Esophagus (tissue), 2 donors: ENCODE data around the gene AIPL1. TPM values are rescaled to one million over a fixed set of nuclear protein-coding genes. Genes with fewer than 3 reads are reported as not detected.

Experiments used
- H3K27ac ChIP-seq, 2 donors: one replicate each; pipeline ENCODE4 v1.5.1; 2013; ENCODE audit warnings: low read depth in 2 of 2, mild to moderate bottlenecking in 2 of 2, inconsistent platforms in 1 of 2, low read length in 1 of 2, moderate library complexity in 1 of 2
- H3K27me3 ChIP-seq, 2 donors: one replicate each; pipeline ENCODE4 v1.6.1; 2013; ENCODE audit warnings: low read length in 2 of 2, control low read depth in 1 of 2, mild to moderate bottlenecking in 1 of 2; ENCODE audit not compliant: insufficient read depth in 2 of 2, control insufficient read depth in 1 of 2
- H3K36me3 ChIP-seq, 2 donors: one replicate each; pipeline ENCODE4 v1.6.1; 2013; ENCODE audit warnings: low read length in 1 of 2; ENCODE audit not compliant: control insufficient read depth in 2 of 2, insufficient read depth in 2 of 2
- H3K4me1 ChIP-seq, 2 donors: one replicate each; pipeline ENCODE4 v1.6.1; 2013; ENCODE audit warnings: low read length in 1 of 2; ENCODE audit not compliant: control insufficient read depth in 2 of 2, insufficient read depth in 2 of 2
- H3K4me3 ChIP-seq, 2 donors: one replicate each; pipeline ENCODE4 v1.5.1; 2013; ENCODE audit warnings: low read length in 2 of 2, mild to moderate bottlenecking in 2 of 2, low read depth in 1 of 2, moderate library complexity in 1 of 2
- H3K9me3 ChIP-seq, 2 donors: one replicate each; pipeline ENCODE4 v1.6.1; 2013; ENCODE audit warnings: mild to moderate bottlenecking in 2 of 2, low read depth in 1 of 2, low read length in 1 of 2, moderate library complexity in 1 of 2; ENCODE audit not compliant: control insufficient read depth in 2 of 2, insufficient read depth in 1 of 2
- WGBS, 2 donors: extraction: QIAGEN DNeasy Blood & Tissue Kit; methylation state at CpG; one replicate each; pipeline ENCODE4 v1.1.7; 2013; 5-methylcytosine and 5-hydroxymethylcytosine counted together
- polyA plus RNA-seq, 2 donors: library from polyadenylated mRNA; stranded (reverse); fragments of 200-250 nt; gene quantifications; one replicate each; pipeline ENCODE4 v1.2.3, GENCODE V29; 2013
- donor health status: healthy with polysubstance abuse.
- donor health status: Bipolar disorder and iron deficiency.

The AIPL1 gene
- polyA plus RNA-seq, 2 donors = not detected

- H3K4me1 ChIP-seq = peaks cover 3 to 7% of the 10 kb centered on the region in 2 donors
- no peak overlapping the region for H3K4me3 ChIP-seq
- H3K27ac ChIP-seq = no peak overlapping the region
- H3K9me3 ChIP-seq = no peaks in the 10 kb centered on the region
- peaks cover 0 to 2% of the 10 kb centered on the region in 2 donors for H3K36me3 ChIP-seq
- WGBS, 2 donors = 62% methylated on average over 6 of the region's 6 CpGs
- no peaks in the 10 kb centered on the region for H3K27me3 ChIP-seq
Measured at GRCh38 chr17:6442775-6443174, 7.9 kb upstream of the AIPL1 start.

GRCh38 chr17:6439951-6440350 is 5.0 kb upstream of the AIPL1 start:
- WGBS, 2 donors = 52 to 53% methylated on average over 4 of the region's 4 CpGs

GRCh38 chr17:6437956-6438355 is 3.0 kb upstream of the AIPL1 start:
- Histone ChIP-seq H3K4me3 (no peak overlapping the region), H3K27me3 (no peaks in the 10 kb centered on the region), H3K36me3 (no peaks in the 10 kb centered on the region), H3K27ac (no peak overlapping the region), H3K9me3 (no peaks in the 10 kb centered on the region), H3K4me1 (no peaks in the 10 kb centered on the region)
- 48 to 58% methylated on average over 3 of the region's 3 CpGs for WGBS, 2 donors

More at GRCh38 chr17:6439951-6440350, 5.0 kb upstream of the AIPL1 start:
- Histone ChIP-seq H3K27me3 (no peaks in the 10 kb centered on the region), H3K4me1 (peaks cover 3 to 7% of the 10 kb centered on the region in 2 donors), H3K9me3 (no peaks in the 10 kb centered on the region), H3K27ac (no peak overlapping the region), H3K36me3 (no peaks in the 10 kb centered on the region), H3K4me3 (no peak overlapping the region)

GRCh38 chr17:6437466-6437865 is 2.5 kb upstream of the AIPL1 start:
- WGBS, 2 donors = 41 to 49% methylated on average over 4 of the region's 4 CpGs
- no peaks in the 10 kb centered on the region for H3K9me3 ChIP-seq
- no peaks in the 10 kb centered on the region for H3K4me1 ChIP-seq
- H3K4me3 ChIP-seq = no peak overlapping the region
- H3K27me3 ChIP-seq = no peaks in the 10 kb centered on the region
- H3K27ac ChIP-seq = no peak overlapping the region
- no peaks in the 10 kb centered on the region for H3K36me3 ChIP-seq

- Histone ChIP-seq H3K4me1 (no peaks in the 10 kb centered on the region), H3K36me3 (no peaks in the 10 kb centered on the region), H3K27me3 (no peaks in the 10 kb centered on the region), H3K9me3 (no peaks in the 10 kb centered on the region), H3K27ac (no peak overlapping the region), H3K4me3 (no peak overlapping the region)
- 16 to 17% methylated on average over 9 of the region's 9 CpGs for WGBS, 2 donors
Measured at GRCh38 chr17:6435968-6436367, 1.0 kb upstream of the AIPL1 start.

- peaks cover 0 to 6% of the 10 kb centered on the region in 2 donors for H3K4me1 ChIP-seq
- H3K36me3 ChIP-seq = no peaks in the 10 kb centered on the region
- no peak overlapping the region for H3K4me3 ChIP-seq
- H3K27ac ChIP-seq = no peak overlapping the region
- H3K9me3 ChIP-seq = no peaks in the 10 kb centered on the region
- H3K27me3 ChIP-seq = no peaks in the 10 kb centered on the region
Measured at GRCh38 chr17:6430769-6431168, 4.2 kb downstream of the AIPL1 start.

- H3K4me3 ChIP-seq = no peak overlapping the region
- no peaks in the 10 kb centered on the region for H3K27me3 ChIP-seq
- no peak overlapping the region for H3K27ac ChIP-seq
- H3K4me1 ChIP-seq = peaks cover 0 to 6% of the 10 kb centered on the region in 2 donors
- H3K9me3 ChIP-seq = no peaks in the 10 kb centered on the region
- no peaks in the 10 kb centered on the region for H3K36me3 ChIP-seq
- 81 to 88% methylated on average over 7 of the region's 7 CpGs for WGBS, 2 donors
Measured at GRCh38 chr17:6429266-6429665, 5.7 kb downstream of the AIPL1 start.

GRCh38 chr17:6428207-6428965 is 6.5 kb downstream of the AIPL1 start:
- no peak overlapping the region for H3K27ac ChIP-seq
- peaks cover 0 to 6% of the 10 kb centered on the region in 2 donors for H3K4me1 ChIP-seq
- 87 to 89% methylated on average over 17 of the region's 17 CpGs for WGBS, 2 donors
- no peaks in the 10 kb centered on the region for H3K27me3 ChIP-seq
- H3K4me3 ChIP-seq = no peak overlapping the region
- H3K36me3 ChIP-seq = no peaks in the 10 kb centered on the region
- no peaks in the 10 kb centered on the region for H3K9me3 ChIP-seq

GRCh38 chr17:6427279-6427781 is 7.6 kb downstream of the AIPL1 start:
- Histone ChIP-seq H3K4me3 (no peak overlapping the region), H3K9me3 (no peaks in the 10 kb centered on the region), H3K27ac (no peak overlapping the region), H3K4me1 (peaks cover 0 to 6% of the 10 kb centered on the region in 2 donors), H3K36me3 (no peaks in the 10 kb centered on the region), H3K27me3 (no peaks in the 10 kb centered on the region)
- 44 to 49% methylated on average over 7 of the region's 7 CpGs for WGBS, 2 donors
